SK-N-SH (cell line): ENCODE data around the gene MEX3A.

ENCODE experiments used
- CHD2 ChIP-seq: fragments of 150-350 bp; IDR thresholded peaks from 2 replicates; pipeline ENCODE4 v1.6.1; 2018; ENCODE audit warnings: low read length; ENCODE audit not compliant: partially characterized antibody
- CTCF ChIP-seq: fragments of 200-600 bp; sonication (generic); IDR thresholded peaks from 2 replicates; pipeline ENCODE4 v1.6.1; 2017; ENCODE audit warnings: antibody characterized with exemption, mild to moderate bottlenecking, moderate library complexity
- GABPA ChIP-seq: IDR thresholded peaks from 2 replicates; pipeline ENCODE4 v1.4.0; 2012; ENCODE audit warnings: low read depth, mild to moderate bottlenecking
- POLR2AphosphoS5 ChIP-seq: IDR thresholded peaks from 2 replicates; pipeline ENCODE4 v1.6.1; 2012; ENCODE audit warnings: low read depth, low read length
- REST ChIP-seq: IDR thresholded peaks from 2 replicates; pipeline ENCODE4 v1.6.1; 2012; ENCODE audit warnings: mild to moderate bottlenecking, low read depth, low read length, moderate library complexity

GRCh38 chr1:156095906-156096508 lies 13.7 kb upstream of the MEX3A start:
- TF ChIP-seq CTCF (no peak), POLR2AphosphoS5 (no peak), GABPA (no peak), CHD2 (no peak), REST (no peak)
